ENCODE measurements around the gene HSPA12A.

The HSPA12A gene

GRCh38 chr10:116771101-116771958, 29.0 kb upstream of the HSPA12A start:
- no peak for DNase-seq

- no peak for DNase-seq
Measured at GRCh38 chr10:116770281-116770680, 27.9 kb upstream of the HSPA12A start.

- DNase-seq, result no peak
Measured at GRCh38 chr10:116769791-116770190, 27.4 kb upstream of the HSPA12A start.

GRCh38 chr10:116769368-116769767, 27.0 kb upstream of the HSPA12A start:
- no peak for DNase-seq

- DNase-seq, result no peak
Measured at GRCh38 chr10:116768786-116769185, 26.4 kb upstream of the HSPA12A start.

- DNase-seq, result no peak
Measured at GRCh38 chr10:116766837-116767634, 24.7 kb upstream of the HSPA12A start.

GRCh38 chr10:116766241-116766827, 24.0 kb upstream of the HSPA12A start:
- DNase-seq, result no peak

GRCh38 chr10:116765648-116766081, 23.3 kb upstream of the HSPA12A start:
- peak; percentile 26 for DNase-seq

GRCh38 chr10:116764979-116765378, 22.6 kb upstream of the HSPA12A start:
- no peak for DNase-seq

GRCh38 chr10:116763440-116763839, 21.1 kb upstream of the HSPA12A start:
- no peak for DNase-seq

- DNase-seq, result no peak
Measured at GRCh38 chr10:116761883-116762282, 19.5 kb upstream of the HSPA12A start.

GRCh38 chr10:116760919-116761318, 18.6 kb upstream of the HSPA12A start:
- no peak for DNase-seq

- DNase-seq, result no peak
Measured at GRCh38 chr10:116757246-116757645, 14.9 kb upstream of the HSPA12A start.

- DNase-seq, result no peak
Measured at GRCh38 chr10:116756277-116756676, 13.9 kb upstream of the HSPA12A start.

- peak; percentile 9 for DNase-seq
Measured at GRCh38 chr10:116753759-116754158, 11.4 kb upstream of the HSPA12A start.

- no peak for DNase-seq
Measured at GRCh38 chr10:116752969-116753665, 10.8 kb upstream of the HSPA12A start.

GRCh38 chr10:116752563-116752962, 10.2 kb upstream of the HSPA12A start:
- DNase-seq, result no peak

- DNase-seq, result no peak
Measured at GRCh38 chr10:116748471-116748870, 6.1 kb upstream of the HSPA12A start.

GRCh38 chr10:116748041-116748440, 5.7 kb upstream of the HSPA12A start:
- peak; percentile 36 for DNase-seq

GRCh38 chr10:116747325-116747724, 5.0 kb upstream of the HSPA12A start:
- no peak for DNase-seq

GRCh38 chr10:116744885-116745284, 2.5 kb upstream of the HSPA12A start:
- no peak for DNase-seq

GRCh38 chr10:116744163-116744753, 1.9 kb upstream of the HSPA12A start:
- peak; percentile 23 for DNase-seq
